AG04450 (cell line): ENCODE measurements around the gene DTNBP1. TPM values are rescaled to one million over a fixed set of nuclear protein-coding genes. Genes with fewer than 3 reads are reported as not detected.

Experiments
- CTCF ChIA-PET: fragments of 300-600, 350-600 bp; formaldehyde crosslinking; extraction: SDS; loops from one replicate; lab custom pipeline; 2022; ENCODE audit warnings: antibody characterized with exemption, inconsistent platforms; lab: Charles Lee
- POLR2A ChIA-PET: fragments of 350-600 bp; formaldehyde crosslinking; extraction: SDS; loops from one replicate; lab custom pipeline; 2021; ENCODE audit warnings: antibody characterized with exemption, inconsistent platforms; lab: Yijun Ruan, JAX
- DNase-seq: peaks from one replicate; pipeline ENCODE4 v3.0.0-alpha.2; 2011; ENCODE audit warnings: low read depth, low spot score
- H3K27ac ChIP-seq: one replicate; pipeline ENCODE4 v1.5.1; 2012; ENCODE audit warnings: low read depth, low read length, control low read depth
- H3K27me3 ChIP-seq: one replicate; pipeline ENCODE4 v1.6.0; 2012; ENCODE audit warnings: low read length; ENCODE audit not compliant: control insufficient read depth, insufficient read depth
- H3K4me3 ChIP-seq: 2 replicates; pipeline ENCODE4 v1.5.1; 2011; ENCODE audit warnings: mild to moderate bottlenecking, low read depth, low read length, control low read depth
- H3K9me3 ChIP-seq: 2 replicates; pipeline ENCODE4 v1.5.1; 2012; ENCODE audit warnings: low read length; ENCODE audit not compliant: control insufficient read depth, insufficient read depth
- polyA plus RNA-seq: library from polyadenylated mRNA; depleted of rRNA; stranded (reverse); fragments of >200 nt; gene quantifications from 2 replicates; pipeline ENCODE4 v1.2.3, GENCODE V29; 2011
- TF ChIP-seq, protein P1 (sequence below): IDR thresholded peaks from 2 replicates; pipeline ENCODE4 v1.5.1; 2011; ENCODE audit warnings: low read depth, low read length, control low read depth, inconsistent platforms

DTNBP1 gene
- polyA plus RNA-seq, 1 experiment, result 15.2 TPM

DNA sequence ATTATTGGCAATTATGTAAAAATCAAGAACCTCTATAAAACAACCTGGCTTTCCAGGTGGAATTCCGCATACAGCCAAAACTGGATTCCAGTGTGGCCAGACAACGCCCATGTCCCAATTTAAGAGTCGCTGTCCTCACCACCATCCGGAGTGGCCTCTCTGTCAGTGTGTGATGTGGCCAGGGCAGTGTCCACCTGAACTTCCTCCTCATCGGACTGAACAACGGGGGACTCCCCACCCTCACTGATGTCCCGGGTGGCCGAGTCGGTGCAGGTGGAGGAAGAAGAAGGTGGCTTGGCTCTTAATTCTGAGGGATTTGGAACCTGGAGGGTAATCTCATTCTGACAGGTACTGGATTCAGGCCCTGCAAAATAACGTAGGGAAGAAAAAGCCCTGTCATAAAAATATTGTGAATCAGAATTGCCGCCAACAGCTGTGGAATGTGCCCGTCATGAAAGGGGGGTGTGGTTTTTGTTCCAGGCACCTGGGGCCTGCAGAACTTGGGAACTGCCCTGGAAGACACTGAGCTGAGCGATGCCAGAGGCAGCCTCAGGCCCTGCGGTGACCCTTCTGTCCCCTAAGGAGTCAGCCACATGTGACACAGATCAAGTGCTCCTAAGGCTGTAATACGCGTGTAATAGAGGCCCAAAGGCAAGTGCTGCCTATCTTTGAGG, 139.8 kb downstream of the DTNBP1 start:
- CTCF ChIA-PET, result no interaction called here
- no peak overlapping the region for H3K4me3 ChIP-seq
- POLR2A ChIA-PET, result no interaction called here
- no peak overlapping the region for H3K27ac ChIP-seq
- TF ChIP-seq, protein P1, sequence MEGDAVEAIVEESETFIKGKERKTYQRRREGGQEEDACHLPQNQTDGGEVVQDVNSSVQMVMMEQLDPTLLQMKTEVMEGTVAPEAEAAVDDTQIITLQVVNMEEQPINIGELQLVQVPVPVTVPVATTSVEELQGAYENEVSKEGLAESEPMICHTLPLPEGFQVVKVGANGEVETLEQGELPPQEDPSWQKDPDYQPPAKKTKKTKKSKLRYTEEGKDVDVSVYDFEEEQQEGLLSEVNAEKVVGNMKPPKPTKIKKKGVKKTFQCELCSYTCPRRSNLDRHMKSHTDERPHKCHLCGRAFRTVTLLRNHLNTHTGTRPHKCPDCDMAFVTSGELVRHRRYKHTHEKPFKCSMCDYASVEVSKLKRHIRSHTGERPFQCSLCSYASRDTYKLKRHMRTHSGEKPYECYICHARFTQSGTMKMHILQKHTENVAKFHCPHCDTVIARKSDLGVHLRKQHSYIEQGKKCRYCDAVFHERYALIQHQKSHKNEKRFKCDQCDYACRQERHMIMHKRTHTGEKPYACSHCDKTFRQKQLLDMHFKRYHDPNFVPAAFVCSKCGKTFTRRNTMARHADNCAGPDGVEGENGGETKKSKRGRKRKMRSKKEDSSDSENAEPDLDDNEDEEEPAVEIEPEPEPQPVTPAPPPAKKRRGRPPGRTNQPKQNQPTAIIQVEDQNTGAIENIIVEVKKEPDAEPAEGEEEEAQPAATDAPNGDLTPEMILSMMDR, result no peak
- H3K9me3 ChIP-seq, result peaks cover 10% of the 10 kb centered on the region
- DNase-seq, result no peak
- no peaks in the 10 kb centered on the region for H3K27me3 ChIP-seq

GRCh38 chr6:15522427-15522826, 140.4 kb downstream of the DTNBP1 start:
- Histone ChIP-seq H3K4me3 (no peak overlapping the region), H3K27me3 (no peaks in the 10 kb centered on the region), H3K9me3 (peaks cover 9% of the 10 kb centered on the region), H3K27ac (no peak overlapping the region)
- DNase-seq, result no peak
- ChIA-PET CTCF (interaction anchor here (1.0 kb wide), 1 partner anchor 100 kb away, joined by 5 read pairs; no protein-coding TSS in a partner anchor), POLR2A (no interaction called here)
- TF ChIP-seq, protein P1, result no peak

DNA sequence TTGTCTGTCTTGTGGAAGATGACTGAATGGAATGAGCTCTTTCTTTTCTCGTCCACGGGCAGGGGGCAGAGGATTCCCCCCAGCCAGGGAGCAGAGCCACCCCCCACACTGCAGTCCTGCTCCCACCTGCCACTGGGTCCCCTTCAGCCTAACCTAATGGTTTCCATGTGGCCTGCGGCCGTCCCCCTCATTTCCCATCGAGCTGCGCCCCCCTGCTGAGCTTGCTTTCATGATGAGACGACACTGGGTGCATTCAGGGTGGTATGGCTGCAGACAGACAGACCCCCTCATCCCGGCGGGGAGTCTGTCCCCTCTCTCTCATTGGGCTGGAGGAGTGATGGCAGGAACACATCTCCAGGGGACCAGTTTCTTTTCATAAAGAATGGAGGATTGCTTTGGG, 140.8 kb downstream of the DTNBP1 start:
- ChIA-PET POLR2A (no interaction called here), CTCF (interaction anchor here (1.0 kb wide), 1 partner anchor 101 kb away, joined by 5 read pairs; no protein-coding TSS in a partner anchor)
- peaks cover 9% of the 10 kb centered on the region for H3K9me3 ChIP-seq
- no peak overlapping the region for H3K27ac ChIP-seq
- no peak overlapping the region for H3K4me3 ChIP-seq
- DNase-seq, result no peak
- H3K27me3 ChIP-seq, result no peaks in the 10 kb centered on the region
- TF ChIP-seq, protein P1, result no peak

DNA sequence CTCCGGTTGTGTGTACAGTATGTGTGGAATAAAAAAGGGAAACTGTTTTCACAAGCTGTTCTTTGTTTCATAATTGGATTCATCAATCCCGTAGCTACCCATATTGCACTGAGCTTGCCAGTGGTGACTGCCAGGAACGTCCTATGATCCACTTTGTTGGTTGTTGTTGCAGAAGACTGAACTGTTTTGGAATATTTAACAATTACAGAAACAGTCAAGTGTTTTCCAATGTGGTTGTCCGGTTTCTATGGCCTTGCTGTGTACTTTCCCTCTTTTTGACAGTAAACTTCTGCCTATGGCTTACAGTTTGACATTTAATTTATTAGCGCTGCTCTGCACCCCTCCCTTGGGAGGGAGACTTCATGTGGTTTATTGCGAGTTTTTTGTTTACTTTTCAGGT, 141.2 kb downstream of the DTNBP1 start:
- TF ChIP-seq, protein P1, result no peak
- H3K27ac ChIP-seq, result no peak overlapping the region
- ChIA-PET POLR2A (interaction anchor here (0.7 kb wide), 1 partner anchor 104 kb away, joined by 3 read pairs; no protein-coding TSS in a partner anchor), CTCF (interaction anchor here (1.0 kb wide), 1 partner anchor 101 kb away, joined by 5 read pairs; no protein-coding TSS in a partner anchor)
- peaks cover 9% of the 10 kb centered on the region for H3K9me3 ChIP-seq
- DNase-seq, result no peak
- no peaks in the 10 kb centered on the region for H3K27me3 ChIP-seq
- no peak overlapping the region for H3K4me3 ChIP-seq

DNA sequence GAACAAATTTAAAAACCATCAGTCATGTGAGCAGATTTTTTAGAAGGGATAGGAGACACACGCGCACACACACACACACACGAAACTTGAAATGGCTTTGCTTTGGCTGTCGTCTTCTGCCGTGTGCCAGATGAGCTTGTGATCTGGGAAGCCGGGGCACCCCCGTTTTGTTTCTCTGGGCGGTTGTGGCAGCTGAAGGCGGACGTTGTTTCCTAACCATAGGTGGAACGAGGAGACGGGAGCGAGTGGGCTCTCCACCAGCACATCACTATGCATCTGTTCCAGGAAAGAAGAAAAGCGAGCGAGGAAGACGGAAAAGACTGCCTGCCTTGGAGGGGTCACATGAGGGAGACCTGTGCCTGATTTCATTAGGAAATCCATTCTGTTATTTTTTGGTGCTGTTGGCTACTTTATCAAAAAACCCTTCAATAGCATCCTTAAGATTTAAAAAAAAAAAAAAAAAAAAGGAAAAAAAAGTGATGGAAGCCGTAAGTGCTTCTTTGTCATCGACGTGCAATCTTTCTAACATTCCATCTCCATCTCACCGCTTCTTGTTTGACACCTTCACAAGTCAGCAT, 142.1 kb downstream of the DTNBP1 start:
- H3K27me3 ChIP-seq, result no peaks in the 10 kb centered on the region
- TF ChIP-seq, protein P1, result no peak
- ChIA-PET CTCF (no interaction called here), POLR2A (interaction anchor here (0.7 kb wide), 1 partner anchor 103 kb away, joined by 3 read pairs; no protein-coding TSS in a partner anchor)
- peaks cover 4% of the 10 kb centered on the region for H3K9me3 ChIP-seq
- no peak for DNase-seq
- H3K27ac ChIP-seq, result no peak overlapping the region
- H3K4me3 ChIP-seq, result no peak overlapping the region
